NCI-H2107 treated with DMSO at 0.1 percent for 48 hours (cell line): Measurements from ENCODE around the gene CTXND1.

Experiments
- DNase-seq: peaks from one replicate; lab custom pipeline; 2025; ENCODE audit not compliant: unreplicated experiment; lab: John Stamatoyannopoulos, UW

CTXND1 gene

DNA sequence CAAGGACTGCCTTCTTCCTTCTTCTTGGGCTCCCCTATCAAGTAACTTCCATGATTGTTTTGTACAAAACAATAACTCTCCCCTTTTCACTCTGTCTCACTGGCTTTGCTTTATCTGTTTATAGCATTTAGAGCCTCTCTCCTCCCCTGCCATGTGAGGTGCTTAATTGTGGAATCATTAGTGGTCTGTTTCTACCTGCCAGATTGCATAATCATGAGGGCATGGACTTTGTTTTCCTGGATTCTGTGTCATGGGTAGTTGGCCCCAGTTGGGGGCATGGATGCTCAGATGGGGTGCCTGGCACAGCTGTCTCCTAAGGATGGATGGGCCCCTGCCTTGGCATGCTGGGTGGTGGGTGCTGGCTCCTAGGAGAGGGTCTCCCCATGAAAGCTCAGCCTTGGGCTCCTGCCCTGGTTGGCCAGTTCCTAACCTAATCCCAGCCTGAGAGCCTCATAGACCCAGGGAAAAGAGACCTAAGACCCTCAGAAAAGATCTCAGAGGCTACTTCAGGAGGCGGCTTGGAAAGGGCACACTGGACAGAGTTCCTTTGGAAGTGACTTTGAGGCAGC, 8.0 kb upstream of the CTXND1 start:
- no peak for DNase-seq

DNA sequence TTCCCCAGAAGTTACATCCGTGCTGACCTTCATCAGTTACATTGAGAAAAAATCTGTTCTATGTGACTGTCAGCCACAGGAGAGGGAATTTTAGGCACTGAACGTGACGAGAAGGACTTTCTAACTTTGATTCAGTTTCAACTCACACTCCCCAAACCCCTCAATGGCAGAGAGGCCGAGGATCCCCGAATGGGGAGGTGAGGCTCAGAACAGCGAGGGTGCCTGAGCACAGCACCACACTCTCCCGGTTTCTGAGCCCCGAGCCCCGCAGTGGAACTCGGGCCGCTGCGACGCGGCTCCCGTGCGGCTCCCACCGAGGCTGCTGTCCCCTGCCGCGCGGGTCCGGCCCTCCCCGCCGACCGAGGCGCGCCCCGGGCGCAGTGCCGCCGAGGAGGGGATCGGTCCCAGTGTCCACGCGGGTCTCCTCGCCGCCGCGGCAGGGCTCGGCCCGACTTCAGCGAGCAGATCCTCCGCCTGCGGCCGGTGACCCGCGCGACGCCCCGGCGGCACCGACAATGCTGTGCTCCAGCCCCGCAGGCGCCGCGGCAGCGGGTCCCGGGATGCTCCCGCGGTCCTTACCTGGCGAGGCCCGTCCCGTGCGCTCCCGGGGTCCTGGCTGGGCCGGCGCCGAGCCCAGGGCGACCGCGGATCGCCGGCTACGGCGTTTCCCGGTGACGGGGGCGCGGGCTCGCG, 439 bp downstream of the CTXND1 start:
- DNase-seq, result no peak

DNA sequence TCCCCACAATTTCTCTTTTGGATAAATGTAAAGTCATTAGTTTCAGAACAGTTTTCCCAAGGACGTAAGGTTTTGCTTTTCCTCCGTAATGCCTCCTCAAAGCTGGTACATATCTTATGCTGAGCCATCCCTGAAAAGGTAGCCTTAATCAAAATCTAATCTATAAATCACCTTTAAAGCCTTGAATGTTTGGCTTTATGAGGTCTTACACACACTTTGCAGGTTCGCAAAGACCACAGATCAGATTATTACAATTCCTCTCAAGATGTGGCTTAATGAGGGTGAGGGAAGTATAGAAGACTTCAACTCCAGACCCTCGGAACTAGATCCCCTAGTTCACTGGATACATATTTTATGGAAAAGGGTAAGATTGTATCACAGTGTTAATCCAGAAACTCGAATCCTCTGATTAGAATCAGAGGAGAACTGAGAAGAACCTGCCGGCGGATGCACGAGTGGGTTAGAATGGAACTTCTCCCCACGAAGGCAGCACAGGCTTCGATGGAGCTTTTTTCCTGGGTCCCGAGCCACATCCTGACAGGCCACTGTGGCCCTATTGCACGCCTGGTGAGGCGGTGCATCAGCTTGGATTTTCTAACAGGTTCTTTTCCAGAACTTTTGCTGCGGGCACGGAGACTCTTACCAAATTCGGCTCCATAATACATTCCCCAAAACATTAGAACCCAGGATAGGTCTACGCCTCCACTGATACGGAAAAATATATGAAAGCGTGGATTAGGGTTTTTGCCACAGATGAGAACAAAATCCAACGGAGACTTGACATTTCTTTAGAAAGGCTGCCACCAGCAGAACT, 1.2 kb downstream of the CTXND1 start:
- DNase-seq, result no peak

DNA sequence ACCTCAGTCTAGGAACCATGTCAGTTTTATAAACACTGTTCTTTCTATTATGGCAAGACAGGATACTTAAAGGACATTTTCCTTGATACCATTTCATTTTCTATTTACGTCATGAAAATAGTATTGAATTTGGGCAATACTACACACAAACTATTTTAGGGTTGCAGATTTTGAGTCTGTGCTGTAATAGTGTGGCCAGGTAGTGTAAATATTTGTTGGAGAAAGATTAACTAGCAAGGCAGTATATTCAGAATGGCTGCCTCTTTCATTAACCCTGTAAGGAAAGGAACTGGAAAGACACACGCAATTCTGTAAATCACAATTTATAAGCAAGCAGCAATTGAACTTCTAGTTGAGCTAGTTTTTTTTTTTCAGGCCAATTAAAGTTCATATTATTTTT, 2.0 kb downstream of the CTXND1 start:
- no peak for DNase-seq

DNA sequence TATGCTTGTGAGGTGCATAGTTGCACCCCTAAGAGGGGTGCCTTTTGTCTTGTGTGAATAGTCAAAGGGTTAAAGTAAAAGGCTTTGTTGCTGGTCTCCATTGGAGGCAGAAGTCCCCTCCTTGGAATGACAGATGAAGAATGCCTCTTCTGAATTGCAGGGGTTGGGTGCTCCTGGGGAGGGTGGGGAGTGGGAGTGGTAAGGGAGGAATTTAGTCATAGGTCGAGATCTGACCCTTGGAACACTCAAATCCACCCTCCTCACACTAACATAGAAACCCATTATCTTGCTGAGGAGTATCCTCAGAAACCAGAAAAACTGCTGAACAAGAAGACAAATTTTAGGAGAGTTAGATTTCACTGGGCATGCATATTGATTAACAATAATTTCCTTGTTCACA, 4.7 kb downstream of the CTXND1 start:
- no peak for DNase-seq

DNA sequence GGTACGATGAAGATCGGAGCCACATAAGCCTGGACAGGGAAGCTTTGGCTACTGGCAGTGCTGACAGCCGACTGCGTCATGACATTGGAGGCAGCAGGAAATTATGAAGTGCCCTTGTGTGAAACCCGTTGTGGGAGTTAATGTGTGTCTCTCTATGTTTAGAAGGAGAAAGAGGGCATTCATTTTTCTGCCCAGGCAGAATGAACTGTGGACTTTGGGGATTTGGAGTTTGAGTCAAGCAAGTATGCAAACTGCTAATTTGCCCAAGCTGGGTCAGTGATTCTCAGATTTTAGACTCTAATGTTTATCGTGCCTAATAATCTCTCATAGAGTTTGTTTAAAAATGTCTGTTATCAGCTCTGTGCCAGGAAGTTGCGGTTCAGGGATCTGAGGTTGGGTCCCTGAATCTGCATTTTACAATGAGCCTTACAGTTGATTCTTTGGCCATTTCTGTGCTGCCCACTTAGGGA, 5.6 kb downstream of the CTXND1 start:
- DNase-seq, result no peak

DNA sequence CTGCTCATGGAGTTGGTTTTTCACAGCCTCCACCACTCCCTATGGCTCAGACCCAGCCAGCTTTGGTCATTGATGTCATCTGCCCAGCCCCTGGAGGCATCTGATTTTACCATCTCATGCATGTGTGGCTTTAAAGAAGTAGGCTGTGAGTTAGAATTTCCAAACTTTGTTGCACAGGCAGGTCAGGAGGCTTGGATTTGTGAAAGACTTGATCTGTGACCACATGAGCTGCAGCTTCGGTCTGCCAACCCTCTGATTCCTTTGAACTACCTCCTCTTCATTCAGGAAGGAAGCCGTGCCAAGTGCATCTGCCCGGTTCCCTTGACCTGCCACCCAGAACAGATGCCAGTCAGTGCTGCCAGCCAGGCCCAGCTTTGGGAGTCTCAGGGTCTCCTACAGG, 9.2 kb downstream of the CTXND1 start:
- no peak for DNase-seq

DNA sequence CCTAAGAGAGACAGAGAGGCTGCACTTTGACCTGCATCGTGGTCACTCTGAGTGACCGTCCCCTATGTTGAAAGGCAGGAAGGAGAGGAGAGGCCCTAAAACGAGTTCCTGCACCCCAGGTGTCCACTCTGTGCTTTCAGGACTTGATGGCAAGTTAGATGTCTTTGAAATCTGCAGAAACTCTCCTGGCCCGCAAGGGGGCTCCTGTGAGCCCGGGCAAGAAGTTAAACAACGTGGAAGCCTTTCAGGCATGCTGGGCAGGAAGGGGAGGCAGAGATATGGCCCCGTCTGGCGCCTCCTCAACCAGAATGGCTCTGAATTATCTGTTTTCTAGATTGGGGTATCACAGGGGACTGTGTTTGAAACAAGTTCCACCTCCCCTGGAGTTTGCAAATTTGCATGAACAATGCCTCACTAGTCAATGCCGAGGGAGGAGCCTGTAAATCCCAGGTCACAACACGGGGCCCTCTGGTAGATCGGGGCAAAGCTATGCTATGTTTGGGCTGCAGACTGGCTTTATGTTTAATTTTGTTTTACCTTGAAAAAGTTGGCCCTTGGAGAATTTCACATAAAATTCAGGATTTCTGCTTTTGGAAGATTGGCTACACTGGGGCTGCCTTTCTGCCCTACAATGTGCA, 9.8 kb downstream of the CTXND1 start:
- DNase-seq, result no peak

DNA sequence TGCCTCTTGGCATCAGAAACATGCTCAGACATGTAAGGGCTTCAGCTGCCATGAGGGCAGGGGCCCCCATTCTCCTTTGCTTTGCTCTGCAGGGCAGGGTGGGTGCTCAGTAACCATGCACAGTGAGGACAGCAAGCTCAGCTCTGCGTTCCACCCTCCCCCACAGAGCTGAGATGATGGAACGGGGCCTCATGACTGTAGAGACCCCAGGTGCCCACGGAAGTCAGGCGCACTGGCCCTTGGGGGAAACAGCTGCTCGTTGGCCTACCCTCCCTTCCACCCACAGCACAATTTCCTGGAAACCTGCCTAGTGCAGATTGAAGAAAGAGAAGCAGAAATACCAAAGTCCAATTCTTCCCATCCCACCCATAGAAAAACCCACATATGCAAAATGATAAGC, 10.5 kb downstream of the CTXND1 start:
- no peak for DNase-seq

DNA sequence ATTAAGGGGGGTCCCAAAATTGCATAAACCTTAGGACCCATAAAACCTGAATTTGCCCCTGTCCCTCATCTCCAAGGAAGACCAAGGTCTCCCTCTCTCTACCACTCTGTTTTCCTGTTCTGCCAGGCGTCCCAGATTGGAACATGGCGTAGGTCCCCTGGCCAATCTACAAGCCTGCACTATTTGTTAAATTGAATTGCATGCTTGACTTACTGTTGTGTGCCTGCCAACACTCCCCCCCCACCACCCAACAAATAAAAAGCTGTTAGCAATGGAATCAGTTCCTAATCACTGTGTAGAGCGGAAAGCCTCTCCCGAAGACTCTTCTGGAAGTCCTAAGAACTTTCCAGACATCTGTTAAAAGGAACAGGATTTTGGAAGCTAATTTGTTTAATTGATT, 11.7 kb downstream of the CTXND1 start:
- no peak for DNase-seq

DNA sequence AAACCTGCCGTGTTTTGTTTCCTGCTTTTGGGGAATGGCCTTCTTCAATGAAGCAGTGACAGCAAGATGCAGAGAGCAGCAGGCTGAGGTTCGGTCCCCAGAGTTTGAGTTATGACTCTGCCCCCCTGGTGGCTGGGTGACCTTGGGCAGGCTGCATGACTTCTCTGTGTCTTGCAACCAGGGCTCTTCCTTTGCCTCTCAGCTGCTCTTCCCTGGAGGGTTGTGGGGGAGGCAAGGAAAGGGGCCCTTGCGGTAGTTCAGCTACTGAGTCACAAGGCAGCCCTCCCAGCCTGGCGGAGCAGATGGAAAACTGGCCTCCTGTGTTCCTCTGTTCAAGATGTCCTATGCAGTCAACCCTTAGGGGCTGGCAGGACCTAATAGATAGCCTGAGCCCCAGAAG, 17.1 kb downstream of the CTXND1 start:
- DNase-seq, result no peak

DNA sequence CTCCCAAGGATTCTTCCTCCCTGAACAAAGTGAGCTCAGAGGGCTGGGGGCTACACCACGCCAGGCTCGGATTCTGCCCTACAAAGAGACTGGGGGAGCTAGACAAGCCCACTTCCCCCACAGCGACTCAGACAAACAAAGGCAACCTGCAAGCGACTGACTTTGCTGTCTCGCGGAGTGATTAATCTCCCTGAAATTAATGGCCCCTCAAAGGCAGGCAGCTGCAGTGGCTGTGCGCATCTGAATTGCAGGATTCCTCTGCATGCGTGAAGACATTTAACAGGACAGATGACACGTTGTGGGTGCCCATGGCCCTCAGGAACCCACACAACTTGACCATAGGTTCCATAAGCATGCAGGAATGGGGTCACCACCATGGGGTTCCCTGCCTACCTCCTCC, 18.4 kb downstream of the CTXND1 start:
- no peak for DNase-seq

DNA sequence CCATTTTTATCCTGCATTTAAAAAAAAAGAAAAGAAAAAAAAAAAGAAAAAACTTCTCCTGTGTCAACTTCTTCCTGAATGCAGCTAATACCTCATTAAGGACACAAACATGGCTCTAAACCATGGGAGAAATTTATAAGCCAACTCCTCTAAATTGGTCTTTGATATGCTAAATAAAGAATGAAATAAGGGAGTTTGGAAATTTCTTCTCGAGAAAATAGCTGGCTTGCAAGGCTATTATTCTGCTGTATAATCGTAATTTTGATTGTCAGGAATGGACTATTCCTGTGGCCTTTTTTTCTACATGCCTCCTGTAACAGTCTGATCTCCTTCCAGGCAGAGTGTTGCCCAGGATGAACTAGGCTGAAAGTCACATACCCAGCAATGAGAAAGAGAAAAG, 20.6 kb downstream of the CTXND1 start:
- no peak for DNase-seq

DNA sequence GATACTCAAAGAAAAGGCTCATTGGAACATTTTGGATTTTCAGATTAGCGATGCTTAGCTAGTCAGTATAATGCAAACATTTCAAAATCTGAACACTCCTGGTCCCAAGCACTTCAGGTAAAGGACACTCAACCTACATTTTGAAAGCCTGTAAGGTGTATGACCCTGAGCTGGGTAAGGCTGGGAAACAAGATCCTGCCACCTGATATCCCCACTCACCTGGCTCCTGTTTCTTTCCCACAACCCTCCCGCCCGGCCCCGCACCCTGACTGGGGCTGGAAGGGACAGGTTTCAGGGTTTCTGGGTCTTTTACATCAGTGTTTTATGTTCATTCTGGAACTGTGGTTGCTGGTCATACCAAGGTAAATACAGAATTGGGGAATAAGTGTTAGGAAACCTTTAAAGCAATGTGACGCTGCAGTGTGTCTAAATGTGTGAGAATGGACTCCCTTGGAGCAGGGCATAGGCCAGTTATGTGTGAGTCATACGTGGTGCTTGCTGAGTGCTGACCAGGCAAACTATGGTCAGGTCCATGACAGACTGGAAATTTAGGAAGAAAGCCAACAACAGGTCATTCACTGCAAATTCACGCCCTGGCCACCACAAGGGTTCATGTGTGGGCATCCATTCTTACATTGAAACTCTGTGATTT, 22.9 kb downstream of the CTXND1 start:
- DNase-seq, result no peak

DNA sequence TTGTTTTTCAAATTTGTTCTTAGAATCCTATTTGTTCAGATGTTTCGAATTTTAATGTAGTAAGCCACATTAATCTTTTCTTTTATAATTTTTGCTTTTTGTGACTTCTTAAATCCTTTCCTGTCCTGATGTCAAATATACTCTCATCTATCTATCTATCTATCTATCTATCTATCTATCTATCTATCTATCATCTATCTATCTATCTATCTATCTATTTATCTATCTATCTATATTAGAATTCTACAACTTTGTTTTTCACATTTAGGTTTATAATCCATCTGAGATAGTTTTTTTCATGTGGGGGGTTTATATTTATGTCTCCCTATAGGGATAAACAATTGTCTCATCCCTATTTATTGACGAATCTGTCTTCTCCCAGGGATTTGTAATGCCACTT, 32.1 kb downstream of the CTXND1 start:
- DNase-seq, result no peak

DNA sequence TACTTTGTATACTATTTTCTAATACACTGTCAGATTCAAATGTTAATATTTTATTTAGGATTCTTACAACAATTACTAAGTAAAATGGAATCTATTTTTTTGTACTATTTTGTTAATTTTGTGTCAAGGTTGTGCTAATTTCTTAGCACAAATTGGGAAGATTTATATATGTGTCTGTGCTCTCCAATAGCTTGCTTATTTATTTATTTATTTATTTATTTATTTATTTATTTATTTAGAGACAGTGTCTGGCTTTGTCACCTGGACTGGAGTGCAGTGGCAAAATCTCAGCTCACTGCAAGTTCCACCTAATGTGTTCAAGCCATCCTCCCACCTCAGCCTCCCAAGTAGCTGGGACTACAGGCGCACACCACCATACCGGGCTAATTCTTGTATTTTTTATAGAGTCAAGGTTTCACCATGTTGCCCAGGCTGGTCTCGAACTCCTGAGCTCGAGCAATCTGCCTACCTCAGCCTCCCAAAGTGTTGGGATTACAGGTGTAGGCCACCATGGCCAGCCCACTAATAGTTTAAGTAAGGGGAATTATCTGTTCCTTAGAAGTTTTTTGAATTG, 34.6 kb downstream of the CTXND1 start:
- no peak for DNase-seq

DNA sequence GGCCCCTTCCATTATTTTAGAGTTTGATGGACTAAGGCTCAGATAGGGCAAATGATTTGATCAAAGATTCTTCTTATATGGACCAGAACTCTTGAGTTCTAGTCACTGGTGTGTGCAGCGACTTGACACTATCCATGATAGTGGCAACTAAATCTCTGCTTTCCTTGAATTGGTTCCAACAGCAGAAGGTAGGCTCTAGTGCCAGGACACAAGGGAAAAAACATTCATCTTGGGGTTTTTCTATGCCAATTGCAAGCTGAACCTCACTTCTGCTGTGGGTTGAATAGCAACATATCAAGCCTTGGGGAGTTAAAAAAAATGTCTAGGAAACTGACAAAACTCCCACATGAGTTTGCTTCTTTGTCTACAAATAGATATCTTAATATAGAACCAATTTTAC, 35.1 kb downstream of the CTXND1 start:
- no peak for DNase-seq

DNA sequence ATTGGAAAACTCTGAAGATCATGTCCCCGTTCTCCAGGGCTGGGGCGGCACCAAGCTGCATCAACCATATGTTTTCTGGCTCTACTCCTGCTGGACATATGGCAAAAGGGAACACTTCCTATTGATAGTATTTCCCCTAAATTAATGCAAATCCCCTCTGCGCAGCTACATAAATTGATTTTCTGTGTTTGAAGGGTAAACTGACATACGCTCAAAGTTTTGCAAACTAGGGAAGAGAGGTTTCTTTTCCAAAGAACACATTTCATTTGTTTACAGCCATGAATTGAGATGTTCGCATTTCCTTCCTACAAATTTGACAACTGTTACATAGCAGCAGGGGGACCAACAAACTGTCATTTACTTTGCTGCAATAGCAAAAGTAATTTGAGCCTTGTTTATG, 35.9 kb downstream of the CTXND1 start:
- no peak for DNase-seq

DNA sequence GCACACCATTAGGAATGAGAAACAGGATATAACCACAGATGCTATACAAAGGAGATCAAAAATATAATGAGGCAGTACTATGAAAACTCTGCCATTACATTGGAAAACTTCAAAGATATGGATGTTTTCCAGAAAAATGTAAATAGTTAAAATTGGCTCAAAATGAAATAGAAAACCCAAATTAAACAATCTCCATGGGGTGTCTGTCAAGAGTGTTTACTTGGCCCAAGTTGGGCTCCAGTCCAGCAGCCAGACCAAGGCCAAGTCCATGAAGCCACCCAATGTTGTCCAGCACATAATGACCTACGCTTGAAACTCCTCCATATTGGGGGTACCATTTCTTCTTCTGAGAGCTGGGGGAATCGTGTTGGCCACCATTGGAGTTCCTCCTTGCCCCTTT, 37.1 kb downstream of the CTXND1 start:
- no peak for DNase-seq

DNA sequence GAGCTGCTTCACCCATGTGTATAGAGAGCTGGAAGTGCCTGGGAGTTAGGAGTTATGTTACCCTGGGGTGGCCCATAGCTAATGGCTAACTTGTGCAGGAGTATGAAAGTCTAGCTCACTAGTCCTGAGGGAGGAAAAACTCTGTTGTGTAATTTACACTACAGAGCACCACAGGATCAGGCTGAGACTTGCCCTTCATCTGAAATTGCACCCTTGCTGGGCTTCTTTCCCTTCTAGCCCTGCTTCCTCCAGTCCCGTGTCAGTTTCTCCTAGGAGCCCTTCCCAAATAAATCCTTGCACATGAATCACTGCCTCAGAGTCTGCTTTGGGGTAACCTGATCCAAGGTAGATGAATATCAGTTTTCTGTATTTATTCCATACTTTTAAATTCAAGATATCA, 40.0 kb downstream of the CTXND1 start:
- DNase-seq, result no peak
